Measurements from ENCODE around the gene ARRDC2. TPM values are rescaled to one million over a fixed set of nuclear protein-coding genes. Genes with fewer than 3 reads are reported as not detected.

The ARRDC2 gene
- total RNA-seq, 2 experiments from 2014 or later = 40.1 to 51.1 TPM

DNA sequence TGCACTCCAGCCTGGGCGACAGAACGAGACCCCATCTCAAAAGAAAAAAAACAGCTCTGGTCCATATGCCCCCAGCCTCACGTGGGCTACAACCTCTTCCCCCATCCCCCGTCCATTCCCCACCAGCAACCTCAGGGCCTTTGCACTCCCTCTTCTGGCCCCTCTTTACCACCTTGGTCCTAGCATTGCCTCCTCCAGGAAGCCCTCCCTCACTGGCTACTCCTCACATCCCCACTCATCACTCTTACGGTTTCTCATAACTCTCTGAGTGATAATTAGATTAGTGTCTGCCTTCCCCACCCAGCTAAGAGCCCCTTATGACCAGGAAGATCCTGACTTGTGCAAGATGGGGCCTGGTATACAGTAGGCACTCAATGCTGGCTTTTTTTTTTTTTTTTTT is 48.0 kb downstream of the ARRDC2 start:
- no peak overlapping the region for H3K27ac Mint-ChIP-seq
- peaks cover 26% of the 10 kb centered on the region for H3K4me1 Mint-ChIP-seq
- no peaks in the 10 kb centered on the region for H3K9me3 Mint-ChIP-seq
- no peaks in the 10 kb centered on the region for H3K27me3 Mint-ChIP-seq
- no peak for DNase-seq
- POLR2A ChIA-PET = no interaction called here
- CTCF ChIA-PET = interaction anchor here (0.8 to 13.1 kb wide), 5 partner anchors 11 to 123 kb away, joined by 3 to 83 read pairs (median 6); partner anchors contain the start of genes ARRDC2 and CCDC124
- no peak overlapping the region for H3K4me3 Mint-ChIP-seq
- peaks cover 22% of the 10 kb centered on the region for H3K36me3 Mint-ChIP-seq (ENCODE audit: low read depth)

DNA sequence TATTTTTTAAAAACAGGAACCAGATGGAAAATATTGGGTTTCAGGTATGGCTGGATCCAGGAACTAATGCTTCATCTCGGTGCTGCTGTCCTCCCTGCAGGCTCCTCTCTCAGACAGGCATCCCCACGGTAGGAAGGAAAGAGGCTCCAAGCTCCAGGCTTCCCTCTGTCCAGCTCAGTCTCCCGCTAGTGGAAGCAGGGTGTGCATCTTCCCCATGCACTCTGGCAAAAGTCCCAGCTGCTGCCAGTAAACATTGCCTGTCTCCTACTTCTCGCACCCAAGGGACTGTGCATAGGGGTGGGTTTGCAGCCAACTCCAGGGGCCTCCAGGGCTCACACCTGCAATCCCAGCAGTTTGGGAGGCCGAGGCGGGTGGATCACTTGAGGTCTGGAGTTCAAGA is 49.6 kb downstream of the ARRDC2 start:
- ChIA-PET CTCF (interaction anchor here (0.8 to 13.1 kb wide), 10 partner anchors 13 to 119 kb away, joined by 3 to 83 read pairs (median 4); partner anchors contain the start of genes ARRDC2 and IL12RB1), POLR2A (no interaction called here)
- Mint-ChIP-seq H3K27ac (no peak overlapping the region), H3K4me1 (peaks cover 23% of the 10 kb centered on the region), H3K36me3 (ENCODE audit: low read depth) (peaks cover 26% of the 10 kb centered on the region), H3K4me3 (no peak overlapping the region), H3K27me3 (no peaks in the 10 kb centered on the region), H3K9me3 (no peaks in the 10 kb centered on the region)
- DNase-seq = no peak

DNA sequence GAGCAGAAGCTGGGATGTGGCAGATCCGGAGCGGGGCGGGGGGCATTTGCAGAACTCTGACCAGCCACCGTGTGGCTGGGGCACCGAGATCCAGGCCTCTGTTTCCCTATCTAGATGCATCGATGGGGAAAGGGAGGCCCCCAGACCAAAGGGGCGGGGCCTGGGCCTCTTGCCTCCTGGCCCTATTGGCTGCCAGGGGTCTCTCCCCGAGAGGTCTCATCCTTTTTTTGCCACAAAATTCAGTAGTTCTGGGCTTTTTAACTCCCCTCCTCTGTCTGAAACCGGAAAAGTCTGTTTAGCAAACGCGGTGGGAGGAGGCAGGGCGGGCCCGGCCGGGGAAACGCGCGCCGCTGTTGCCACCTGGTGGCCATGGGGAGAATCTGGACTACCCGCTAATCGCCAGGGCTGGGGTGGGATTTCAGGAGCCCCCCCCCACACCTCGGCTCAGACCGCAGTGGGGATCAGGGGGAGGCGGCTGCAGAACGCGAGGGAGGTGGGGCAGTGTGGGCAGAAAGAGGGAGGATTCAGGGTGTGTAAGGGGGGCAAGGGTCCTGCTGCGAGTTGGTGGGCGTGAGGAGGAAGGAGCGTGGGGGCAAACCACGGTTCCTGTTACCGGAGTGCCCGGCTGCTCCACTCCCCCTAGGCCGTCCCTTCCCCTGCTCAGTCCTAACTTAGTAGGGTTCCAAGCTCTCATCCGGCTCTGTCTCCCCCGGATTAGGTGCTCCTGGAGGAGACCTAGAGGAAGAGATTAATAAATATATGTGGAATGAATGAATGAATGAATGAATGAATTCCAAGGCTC is 50.4 kb downstream of the ARRDC2 start:
- Mint-ChIP-seq H3K36me3 (ENCODE audit: low read depth) (peaks cover 30% of the 10 kb centered on the region), H3K27me3 (no peaks in the 10 kb centered on the region), H3K9me3 (no peaks in the 10 kb centered on the region), H3K4me3 (no peak overlapping the region), H3K4me1 (peaks cover 21% of the 10 kb centered on the region), H3K27ac (peak overlapping the region; percentile 82)
- CTCF ChIA-PET = interaction anchor here (0.8 to 13.1 kb wide), 13 partner anchors 10 to 204 kb away, joined by 3 to 83 read pairs (median 4); partner anchors contain the start of genes ARRDC2, CCDC124 and IL12RB1
- POLR2A ChIA-PET = no interaction called here
- DNase-seq = peak; percentile 84

DNA sequence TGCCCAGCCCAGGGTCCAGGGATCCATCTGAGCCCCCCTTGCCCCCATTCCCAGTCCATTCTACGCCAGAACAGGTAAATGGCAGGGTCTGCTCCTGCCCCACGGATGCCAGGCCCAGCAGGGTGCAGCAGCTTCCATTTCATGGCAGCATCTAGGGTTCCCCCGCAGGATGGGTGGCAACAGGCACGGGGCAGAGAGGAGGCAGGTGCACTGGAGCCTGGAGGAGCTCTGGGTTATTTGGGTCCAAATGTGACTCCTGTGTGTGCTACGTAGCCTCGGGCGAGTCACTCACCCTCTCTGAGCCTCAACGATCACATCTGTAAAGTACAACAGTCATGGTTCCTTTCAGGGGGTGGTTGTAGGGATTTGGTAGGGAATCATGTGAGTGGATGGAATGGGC is 51.3 kb downstream of the ARRDC2 start:
- Mint-ChIP-seq H3K36me3 (ENCODE audit: low read depth) (peaks cover 34% of the 10 kb centered on the region), H3K27me3 (no peaks in the 10 kb centered on the region), H3K4me1 (peaks cover 15% of the 10 kb centered on the region), H3K27ac (no peak overlapping the region), H3K4me3 (no peak overlapping the region), H3K9me3 (no peaks in the 10 kb centered on the region)
- POLR2A ChIA-PET = no interaction called here
- CTCF ChIA-PET = interaction anchor here (0.6 to 13.1 kb wide), 8 partner anchors 9 to 204 kb away, joined by 3 to 83 read pairs (median 4); partner anchors contain the start of genes ARRDC2, CCDC124 and RPL18A
- DNase-seq = no peak

DNA sequence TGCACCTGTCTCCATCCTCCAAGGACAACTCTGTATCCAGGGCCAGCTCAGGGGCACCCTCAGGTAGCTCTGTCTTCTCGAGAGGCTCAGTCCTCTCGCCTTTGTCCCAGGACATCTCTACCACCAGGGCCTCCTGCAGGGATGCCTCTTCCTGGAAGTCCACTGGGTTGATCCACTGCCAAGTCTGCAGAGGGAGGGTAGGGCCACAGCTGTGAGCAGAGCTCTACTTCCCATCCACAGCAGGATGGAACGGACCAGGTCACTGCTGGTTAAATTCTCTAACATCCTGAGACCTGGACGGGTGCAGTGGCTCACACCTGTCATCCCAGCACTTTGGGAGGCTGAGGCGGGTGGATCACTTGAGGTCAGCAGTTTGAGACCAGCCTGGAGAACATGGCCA is 51.9 kb downstream of the ARRDC2 start:
- ChIA-PET POLR2A (no interaction called here), CTCF (interaction anchor here (0.6 to 13.1 kb wide), 7 partner anchors 9 to 205 kb away, joined by 3 to 83 read pairs (median 3); partner anchors contain the start of genes ARRDC2, CCDC124 and RPL18A)
- H3K27me3 Mint-ChIP-seq = no peaks in the 10 kb centered on the region
- peak overlapping the region; percentile 25 for H3K27ac Mint-ChIP-seq
- peaks cover 37% of the 10 kb centered on the region for H3K36me3 Mint-ChIP-seq (ENCODE audit: low read depth)
- no peak overlapping the region for H3K4me3 Mint-ChIP-seq
- no peak for DNase-seq
- H3K4me1 Mint-ChIP-seq = peaks cover 15% of the 10 kb centered on the region
- no peaks in the 10 kb centered on the region for H3K9me3 Mint-ChIP-seq

DNA sequence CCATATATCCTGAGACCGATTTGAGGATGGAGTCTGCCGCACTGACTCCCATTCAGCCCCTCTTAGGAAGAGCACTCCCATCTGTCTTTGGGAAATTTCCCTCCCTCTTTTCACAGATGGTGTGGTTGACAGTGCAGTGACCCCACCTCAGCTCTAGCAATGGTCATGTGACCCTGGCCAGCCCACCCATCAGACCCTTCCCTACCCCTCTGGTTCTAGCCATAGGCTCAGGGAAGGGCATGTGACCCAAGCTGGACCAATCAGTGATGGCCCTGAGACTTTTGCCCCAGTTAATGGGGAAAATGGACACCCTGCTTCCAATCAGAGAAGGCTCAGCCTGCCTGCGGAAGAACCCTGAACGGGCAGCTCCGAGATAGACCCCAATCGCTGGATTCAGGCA is 52.5 kb downstream of the ARRDC2 start:
- H3K27ac Mint-ChIP-seq = no peak overlapping the region
- no peak overlapping the region for H3K4me3 Mint-ChIP-seq
- peaks cover 41% of the 10 kb centered on the region for H3K36me3 Mint-ChIP-seq (ENCODE audit: low read depth)
- H3K9me3 Mint-ChIP-seq = no peaks in the 10 kb centered on the region
- peaks cover 15% of the 10 kb centered on the region for H3K4me1 Mint-ChIP-seq
- H3K27me3 Mint-ChIP-seq = no peaks in the 10 kb centered on the region
- ChIA-PET POLR2A (interaction anchor here (0.7 kb wide), 1 partner anchor 50 kb away, joined by 3 read pairs; no protein-coding TSS in a partner anchor), CTCF (interaction anchor here (1.1 to 13.1 kb wide), 4 partner anchors 12 to 52 kb away, joined by 3 to 83 read pairs (median 3); partner anchors contain the start of gene ARRDC2)
- DNase-seq = no peak

DNA sequence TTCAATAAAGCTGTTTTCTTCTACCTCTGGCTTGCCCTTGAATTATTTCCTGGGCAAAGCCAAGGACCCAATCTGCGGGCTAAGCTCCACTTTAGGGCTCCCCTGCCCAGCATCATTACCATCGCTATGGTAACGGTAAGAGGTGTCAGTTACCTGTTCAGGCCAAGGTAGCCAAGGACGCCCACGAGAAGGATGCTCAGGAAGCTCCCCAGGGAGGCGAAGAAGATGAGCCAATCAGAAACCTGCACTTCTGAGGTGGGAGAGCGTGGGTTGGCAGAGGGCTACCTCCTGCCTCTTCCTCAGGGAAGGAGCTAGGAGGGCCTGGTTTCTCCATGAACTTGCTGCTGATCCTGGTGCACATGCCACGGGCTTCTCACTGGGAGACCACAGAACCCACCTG is 54.1 kb downstream of the ARRDC2 start:
- no peak overlapping the region for H3K4me3 Mint-ChIP-seq
- H3K36me3 Mint-ChIP-seq (ENCODE audit: low read depth) = peaks cover 47% of the 10 kb centered on the region
- no peaks in the 10 kb centered on the region for H3K9me3 Mint-ChIP-seq
- H3K27ac Mint-ChIP-seq = no peak overlapping the region
- no peak for DNase-seq
- H3K27me3 Mint-ChIP-seq = no peaks in the 10 kb centered on the region
- ChIA-PET CTCF (interaction anchor here (0.5 to 13.1 kb wide), 8 partner anchors 9 to 129 kb away, joined by 3 to 83 read pairs (median 3); partner anchors contain the start of genes ARRDC2 and CCDC124), POLR2A (no interaction called here)
- peaks cover 13% of the 10 kb centered on the region for H3K4me1 Mint-ChIP-seq

DNA sequence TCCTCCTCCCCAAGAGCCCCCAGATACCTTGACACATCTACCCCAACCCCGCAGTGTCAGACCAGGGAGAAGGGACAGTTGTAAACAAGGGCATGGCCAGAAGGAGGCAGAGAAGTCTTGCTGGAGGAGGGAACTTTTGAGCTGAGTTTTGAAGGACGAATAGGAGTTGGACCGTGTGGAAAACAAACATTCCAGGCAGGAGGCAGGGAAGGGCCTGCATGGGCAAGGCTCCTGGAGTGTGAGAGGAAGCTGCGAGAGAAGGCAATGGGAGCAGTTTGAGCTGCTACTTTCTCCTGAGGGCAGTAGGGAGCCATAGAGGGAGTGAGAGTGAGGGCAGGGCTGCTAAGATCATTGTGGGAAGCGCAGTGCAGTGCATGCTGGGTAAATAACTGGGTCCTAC is 55.5 kb downstream of the ARRDC2 start:
- ChIA-PET CTCF (interaction anchor here (0.6 to 13.1 kb wide), 13 partner anchors 10 to 109 kb away, joined by 3 to 83 read pairs (median 3); partner anchors contain the start of gene ARRDC2), POLR2A (no interaction called here)
- peaks cover 42% of the 10 kb centered on the region for H3K36me3 Mint-ChIP-seq (ENCODE audit: low read depth)
- H3K4me1 Mint-ChIP-seq = peaks cover 4% of the 10 kb centered on the region
- H3K4me3 Mint-ChIP-seq = no peak overlapping the region
- no peaks in the 10 kb centered on the region for H3K27me3 Mint-ChIP-seq
- H3K27ac Mint-ChIP-seq = no peak overlapping the region
- no peaks in the 10 kb centered on the region for H3K9me3 Mint-ChIP-seq
- no peak for DNase-seq

Other genes with a start within 250 kb of the ARRDC2 start
- gene B3GNT3, start 213.0 kb upstream of the ARRDC2 start, total RNA-seq = under 1 TPM; 0.35 to 0.81 TPM
- 1 to 10 TPM; 6.8 to 7.4 TPM for gene INSL3, start 186.7 kb upstream of the ARRDC2 start, total RNA-seq
- 100 to 1,000 TPM; 172 to 176 TPM for gene JAK3, start 160.2 kb upstream of the ARRDC2 start, total RNA-seq
- 1,000 to 10,000 TPM; 2,216 to 2,434 TPM for gene RPL18A, start 148.3 kb upstream of the ARRDC2 start, total RNA-seq
- 1 to 10 TPM; 1.7 to 2.2 TPM for gene SLC5A5, start 136.2 kb upstream of the ARRDC2 start, total RNA-seq
- gene CCDC124, start 75.2 kb upstream of the ARRDC2 start, total RNA-seq = 10 to 100 TPM; 59.2 to 64.7 TPM
- not detected for gene KCNN1, start 41.1 kb upstream of the ARRDC2 start, total RNA-seq
- 10 to 100 TPM; 81.8 to 86.8 TPM for gene IL12RB1, start 78.8 kb downstream of the ARRDC2 start, total RNA-seq
- gene MAST3, start 89.6 kb downstream of the ARRDC2 start, total RNA-seq = 10 to 100 TPM; 31.0 to 35.8 TPM
- gene PIK3R2, start 145.0 kb downstream of the ARRDC2 start, total RNA-seq = 10 to 100 TPM; 12.6 to 13.1 TPM
- 10 to 100 TPM; 54.1 to 58.9 TPM for gene IFI30, start 165.6 kb downstream of the ARRDC2 start, total RNA-seq
- gene MPV17L2, start 185.0 kb downstream of the ARRDC2 start, total RNA-seq = 1 to 10 TPM; 6.1 to 6.5 TPM
- 1 to 10 TPM; 4.0 to 5.2 TPM for gene RAB3A, start 195.9 kb downstream of the ARRDC2 start, total RNA-seq
- gene PDE4C, start 218.3 kb downstream of the ARRDC2 start, total RNA-seq = under 1 TPM in 1 of 2 experiments, not detected in 1; 0.15 TPM

Measured in activated CD4-positive, alpha-beta T cell treated with anti-CD3 and anti-CD28 coated beads, Interleukin-2, amount 10 ng/mL, durations not matched to agents 7 days and 5 days (primary cell).